ENCODE measurements around the gene MIR17HG. TPM values are rescaled to one million over a fixed set of nuclear protein-coding genes. Genes with fewer than 3 reads are reported as not detected.
"Not testable (repeated sequence)": the region's sequence is repeated elsewhere in the genome, so short reads cannot be mapped to it uniquely, and the experiment has no call there.

The MIR17HG gene
- total RNA-seq, 1 experiment from 2014 or later: 0.62 TPM

GRCh38 chr13:91347996-91348905, 764 bp downstream of the MIR17HG start:
- DNase-seq (ENCODE audit: low read depth): peak; percentile 11

GRCh38 chr13:91348906-91349435, 1.5 kb downstream of the MIR17HG start:
- DNase-seq (ENCODE audit: low read depth): peak; percentile 72

GRCh38 chr13:91349992-91350911, 2.8 kb downstream of the MIR17HG start:
- DNase-seq (ENCODE audit: low read depth): no peak

DNA sequence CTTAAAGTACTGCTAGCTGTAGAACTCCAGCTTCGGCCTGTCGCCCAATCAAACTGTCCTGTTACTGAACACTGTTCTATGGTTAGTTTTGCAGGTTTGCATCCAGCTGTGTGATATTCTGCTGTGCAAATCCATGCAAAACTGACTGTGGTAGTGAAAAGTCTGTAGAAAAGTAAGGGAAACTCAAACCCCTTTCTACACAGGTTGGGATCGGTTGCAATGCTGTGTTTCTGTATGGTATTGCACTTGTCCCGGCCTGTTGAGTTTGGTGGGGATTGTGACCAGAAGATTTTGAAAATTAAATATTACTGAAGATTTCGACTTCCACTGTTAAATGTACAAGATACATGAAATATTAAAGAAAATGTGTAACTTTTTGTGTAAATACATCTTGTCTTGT, 3.6 kb downstream of the MIR17HG start:
- no peak for DNase-seq (ENCODE audit: low read depth)

DNA sequence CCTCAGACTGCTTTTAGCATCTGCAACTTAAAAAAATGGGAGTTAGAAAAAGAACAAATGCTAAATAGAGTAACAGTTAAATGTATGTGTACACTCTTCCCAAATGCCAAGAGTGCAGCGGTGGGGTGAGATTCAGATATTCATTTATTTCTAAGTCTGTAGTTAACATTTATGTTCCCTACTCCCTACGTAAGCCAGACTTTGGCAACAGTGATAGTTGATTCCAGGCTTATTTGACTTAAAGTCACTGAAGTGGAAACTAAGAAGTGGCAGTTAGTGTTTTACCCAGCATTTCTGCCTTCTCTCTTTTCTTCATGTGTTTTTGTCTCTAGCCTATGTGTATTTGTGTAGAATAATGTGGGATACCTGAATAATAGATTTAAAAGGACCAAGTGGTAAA, 4.5 kb downstream of the MIR17HG start:
- DNase-seq (ENCODE audit: low read depth): no peak

- not testable (repeated sequence) for DNase-seq (ENCODE audit: low read depth)
Observed at GRCh38 chr13:91352891-91353290, 5.4 kb downstream of the MIR17HG start.

GRCh38 chr13:91353494-91353893, 6.0 kb downstream of the MIR17HG start:
- DNase-seq (ENCODE audit: low read depth): no peak

DNA sequence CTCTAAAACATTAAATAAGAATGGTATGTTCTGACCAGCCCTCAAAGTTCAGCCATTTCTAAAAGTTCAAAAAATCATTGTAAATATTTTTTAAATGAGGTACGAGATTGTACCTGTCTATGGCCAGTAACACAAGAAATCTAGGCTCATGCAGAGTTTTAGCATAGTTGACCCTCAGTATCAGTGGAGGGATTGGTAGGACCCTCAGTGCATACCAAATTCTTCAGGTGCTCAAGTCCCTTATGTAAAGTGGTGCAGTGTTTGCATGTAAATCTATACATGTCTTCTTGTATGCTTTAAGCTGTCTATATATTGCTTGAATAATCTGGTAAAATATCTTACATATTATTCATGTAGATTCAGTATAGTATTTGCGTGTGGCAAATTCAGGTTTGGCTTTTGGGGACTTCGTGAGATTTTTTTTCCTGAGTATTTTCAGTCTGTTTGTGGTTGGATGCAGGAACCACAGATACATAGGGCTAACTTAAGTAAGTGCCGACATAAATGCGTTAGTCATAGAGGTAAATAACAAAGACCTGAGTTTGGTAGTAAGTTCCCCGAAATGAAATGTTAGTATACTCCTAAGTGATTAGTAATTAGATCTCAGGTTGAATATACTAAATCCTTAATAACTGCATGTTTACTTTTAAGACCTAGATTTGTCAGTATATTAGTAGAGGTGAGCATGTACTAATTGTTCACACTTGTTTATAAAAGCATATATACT, 7.8 kb downstream of the MIR17HG start:
- DNase-seq (ENCODE audit: low read depth): no peak

DNA sequence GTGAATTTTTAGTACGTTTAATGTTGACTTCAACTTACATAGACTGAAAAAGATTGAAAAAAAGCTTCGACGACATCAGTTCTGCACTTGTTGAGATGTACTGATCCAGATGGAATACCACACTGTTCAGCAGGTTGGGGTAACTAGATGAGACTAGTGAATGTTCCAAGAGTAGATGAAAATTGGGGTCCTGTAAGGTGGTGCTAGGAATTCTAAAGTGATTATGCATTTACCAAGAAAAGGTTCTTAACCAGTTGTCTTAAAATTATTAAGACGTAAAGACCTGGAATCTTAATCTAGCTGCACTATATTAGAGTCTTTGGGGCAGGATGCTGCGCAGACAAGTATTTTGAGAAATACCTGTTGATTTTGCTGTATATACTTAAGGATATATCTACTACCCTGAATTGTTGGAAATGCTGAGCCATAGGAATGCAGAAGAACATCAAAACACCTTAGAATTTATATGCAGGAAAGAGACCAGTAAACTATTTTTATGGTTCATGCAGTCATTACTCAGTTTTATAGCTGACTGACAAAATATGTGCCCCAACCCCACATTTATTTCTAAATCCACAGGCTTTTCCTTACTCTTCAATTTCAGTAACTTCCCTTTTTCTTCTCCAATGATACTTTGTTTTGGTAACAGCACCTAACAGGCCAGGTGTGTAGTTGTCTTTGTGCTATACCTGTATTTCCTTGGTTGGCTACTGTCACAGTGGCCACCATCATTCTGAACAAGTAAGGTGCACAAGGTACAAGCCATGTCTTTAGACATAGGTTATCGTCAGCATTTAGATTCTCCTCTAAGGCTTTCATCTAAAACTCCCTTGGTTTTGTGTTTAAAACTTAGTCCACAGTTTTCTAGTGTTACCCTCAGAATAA, 8.6 kb downstream of the MIR17HG start:
- DNase-seq (ENCODE audit: low read depth): no peak

DNA sequence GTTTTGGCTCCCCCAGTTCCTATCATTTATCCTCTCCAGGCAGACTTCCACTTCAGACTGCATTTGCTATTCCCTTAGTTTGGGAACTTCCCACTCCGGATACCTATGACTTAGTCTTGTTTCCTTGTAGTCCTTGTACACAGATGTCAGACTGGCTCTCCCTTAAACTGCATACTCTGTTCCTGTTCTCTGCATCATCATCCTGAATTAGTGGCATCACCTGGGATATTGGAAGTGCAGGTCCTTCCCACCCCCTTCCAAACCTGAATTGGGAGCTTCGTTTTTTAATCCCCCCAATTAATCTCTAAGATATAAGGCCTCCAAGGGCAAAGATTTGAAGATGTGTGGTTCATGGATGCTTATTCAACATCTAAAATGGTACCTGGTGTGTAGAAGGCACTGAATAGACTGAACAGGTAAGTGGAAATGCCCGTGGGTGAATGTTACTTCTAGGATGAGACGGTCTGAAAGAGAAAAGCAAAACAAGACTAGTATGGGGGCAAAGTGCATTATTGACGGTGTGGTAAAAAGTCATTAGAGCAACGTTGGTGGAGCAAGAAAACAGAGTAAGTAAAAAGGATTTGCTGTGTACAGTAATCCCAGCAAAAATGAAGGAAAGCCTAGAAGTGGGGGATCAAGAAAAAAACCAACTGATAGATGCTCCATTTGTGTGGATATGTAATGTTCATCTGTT, 9.6 kb downstream of the MIR17HG start:
- DNase-seq (ENCODE audit: low read depth): no peak

GRCh38 chr13:91357613-91358386, 10.3 kb downstream of the MIR17HG start:
- DNase-seq (ENCODE audit: low read depth): no peak

DNA sequence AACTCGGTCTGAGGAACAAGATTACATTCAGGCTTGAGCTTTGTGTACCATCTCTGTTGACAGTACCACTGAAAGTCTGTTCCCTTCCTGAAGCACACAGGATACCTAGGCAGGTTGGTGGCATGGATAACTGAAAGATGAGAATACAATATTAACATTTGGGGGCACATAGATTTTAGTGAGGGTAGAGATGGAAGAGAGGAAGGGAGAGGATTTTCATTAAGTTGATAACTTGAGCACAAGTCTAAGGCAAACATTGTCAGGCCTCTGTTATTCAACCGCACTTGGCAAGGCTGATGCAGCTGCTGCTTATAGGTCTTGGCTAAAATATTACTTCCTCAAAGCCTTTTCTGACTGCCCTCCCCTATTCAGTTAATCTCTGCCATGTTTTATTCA, 10.9 kb downstream of the MIR17HG start:
- no peak for DNase-seq (ENCODE audit: low read depth)

DNA sequence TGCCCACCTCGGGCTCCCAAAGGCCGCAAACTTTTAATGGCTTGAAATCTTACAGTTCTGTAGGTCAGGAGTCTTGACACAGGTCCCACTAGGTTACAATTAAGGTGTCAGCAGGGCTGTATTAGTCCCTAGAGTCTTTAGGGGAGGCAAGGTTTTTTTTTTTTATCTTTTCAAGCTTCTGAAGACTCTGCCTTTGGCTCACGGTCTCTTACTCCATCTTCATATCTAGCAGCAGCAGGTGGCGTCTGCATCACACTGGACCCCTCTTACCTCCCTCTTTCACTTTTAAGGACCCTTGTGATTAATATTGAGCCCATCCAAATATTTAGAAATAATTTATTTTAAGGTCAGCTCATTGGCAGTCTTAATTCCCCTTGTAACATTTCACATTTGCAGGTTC, 11.6 kb downstream of the MIR17HG start:
- no peak for DNase-seq (ENCODE audit: low read depth)

DNA sequence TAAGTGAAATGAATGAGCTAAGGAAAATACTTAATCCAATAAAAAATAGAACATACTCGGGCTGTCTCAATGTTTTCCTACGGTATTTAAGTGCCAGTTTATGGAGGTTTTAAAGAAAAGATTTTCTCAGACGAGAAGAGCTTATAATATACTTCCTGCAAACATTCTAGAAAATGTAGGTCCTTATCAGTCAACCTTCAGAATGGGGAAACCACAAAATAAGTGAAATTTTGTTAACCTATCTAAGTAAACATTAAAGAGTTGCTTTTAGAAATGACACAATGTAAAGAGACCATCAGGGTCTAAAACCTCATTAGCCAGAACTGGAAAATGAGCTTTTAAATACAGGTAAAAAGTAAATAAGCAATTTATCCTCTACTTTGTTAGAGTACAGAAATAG, 12.1 kb downstream of the MIR17HG start:
- no peak for DNase-seq (ENCODE audit: low read depth)

DNA sequence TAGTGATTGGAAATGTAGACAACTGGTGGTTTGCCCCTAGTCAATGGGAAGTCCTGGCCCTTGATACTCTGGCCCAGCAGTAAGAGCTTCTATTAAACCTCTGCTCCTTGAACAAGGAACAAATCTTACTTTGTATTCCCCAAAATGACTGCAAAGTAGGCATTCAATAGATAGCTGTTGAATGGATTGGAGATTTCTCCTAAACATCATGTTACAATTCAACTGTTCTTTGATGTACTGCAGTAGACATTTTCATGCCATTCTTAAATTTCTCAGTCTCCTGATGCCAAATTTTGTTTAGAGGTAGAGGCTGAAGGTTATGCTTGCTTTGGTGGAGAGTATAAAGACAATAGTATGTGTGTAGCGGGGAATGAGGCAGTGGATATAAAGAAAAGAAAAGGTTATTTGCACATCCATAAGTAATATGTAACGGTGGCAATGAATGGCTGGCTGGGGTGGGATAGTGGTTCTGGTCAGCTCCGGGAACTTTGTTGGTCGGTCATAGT, 12.8 kb downstream of the MIR17HG start:
- no peak for DNase-seq (ENCODE audit: low read depth)

GRCh38 chr13:91361755-91362271, 14.3 kb downstream of the MIR17HG start:
- no peak for DNase-seq (ENCODE audit: low read depth)

DNA sequence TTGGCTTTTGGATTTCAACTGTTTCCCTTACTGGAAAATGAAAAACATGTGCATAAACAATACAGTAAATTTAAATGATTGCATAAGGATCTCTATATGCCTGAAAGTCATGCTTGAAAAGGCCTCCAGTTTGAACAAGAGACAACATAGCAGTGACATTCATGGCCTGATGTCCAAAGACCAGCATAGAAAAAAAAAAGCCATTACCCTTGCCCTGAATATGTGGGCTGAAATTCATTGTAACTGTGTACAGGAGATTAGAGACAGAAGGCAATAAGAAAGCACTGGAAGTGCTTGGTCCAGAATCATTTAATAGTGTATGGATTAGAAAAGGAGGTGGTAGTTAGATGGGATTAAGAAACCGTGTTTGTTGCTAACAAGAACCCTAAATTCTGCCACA, 15.4 kb downstream of the MIR17HG start:
- DNase-seq (ENCODE audit: low read depth): no peak

GRCh38 chr13:91368101-91368500, 20.6 kb downstream of the MIR17HG start:
- DNase-seq (ENCODE audit: low read depth): no peak
